HCT116 (cell line): Measurements from ENCODE around the gene DNAJC9. TPM values are rescaled to one million over a fixed set of nuclear protein-coding genes. Genes with fewer than 3 reads are reported as not detected.

ENCODE experiments used
- ATAC-seq: fragments of 200-7000 bp; cut with Tn5 transposase; 2 replicates; pipeline ENCODE4 v1.9.1; 2020; ENCODE audit warnings: mild to moderate bottlenecking, moderate library complexity
- BruUV-seq: library from RNA; stranded (reverse); fragments of 400-500 nt; replicated peaks from 2 replicates; lab custom pipeline; 2021; lab: Mats Ljungman, UMichigan
- CTCF ChIA-PET: fragments of 300-600 bp; sonication (Branson Sonifier 250); formaldehyde crosslinking; loops from one replicate; lab custom pipeline; 2021; ENCODE audit warnings: antibody characterized with exemption; lab: Charles Lee
- POLR2A ChIA-PET: fragments of 300-600, 350-600 bp; sonication (Branson Sonifier 250); formaldehyde crosslinking; loops from one replicate; lab custom pipeline; 2021; ENCODE audit warnings: antibody characterized with exemption; lab: Charles Lee
- RAD21 ChIA-PET, 2 experiments: fragments of 300-600 bp; sonication (Branson Sonifier 250); formaldehyde crosslinking; loops; one replicate each; lab custom pipeline; 2023; ENCODE audit warnings: low total read pairs in 2 of 2; ENCODE audit not compliant: uncharacterized antibody in 2 of 2, unreplicated experiment in 2 of 2, low non-redundant PET in 1 of 2; lab: Charles Lee
- DNase-seq: peaks from one replicate; pipeline ENCODE4 v3.0.0-alpha.2; 2010; ENCODE audit warnings: low read depth, low spot score
- H2AFZ ChIP-seq: fragments of 200-600 bp; shearing (Covaris generic), sonication (generic); 2 replicates; pipeline ENCODE4 v1.6.1; 2017; ENCODE audit warnings: low read depth, mixed run types, mixed read lengths, antibody characterized with exemption, low read length; ENCODE audit not compliant: poor library complexity, severe bottlenecking
- H3K27ac ChIP-seq: 2 replicates; pipeline ENCODE4 v1.5.1; 2012; ENCODE audit warnings: low read depth, low read length
- H3K27me3 ChIP-seq: fragments of 200-600 bp; sonication (generic); 2 replicates; pipeline ENCODE4 v1.6.1; 2016; ENCODE audit warnings: mixed run types, low read length, mixed read lengths; ENCODE audit not compliant: insufficient read depth
- H3K36me3 ChIP-seq, 2 experiments: fragments of 200-500 bp in 1 of 2; fragments of 200-600 bp in 1 of 2; sonication (Bioruptor generic) in 1 of 2; sonication (generic) in 1 of 2; 2 replicates each; pipeline versions ENCODE4 v1.5.1 to v1.6.1; 2014 to 2016; ENCODE audit warnings: low read length in 2 of 2, inconsistent platforms in 1 of 2, mixed read lengths in 1 of 2, mixed run types in 1 of 2; ENCODE audit not compliant: insufficient read depth in 2 of 2, control insufficient read depth in 1 of 2
- H3K4me1 ChIP-seq, 2 experiments: fragments of 200-600 bp in 1 of 2; sonication (generic) in 1 of 2; 2 replicates each; pipeline versions ENCODE4 v1.5.1 to v1.6.1; 2012 to 2017; ENCODE audit warnings: low read length in 2 of 2, inconsistent platforms in 1 of 2, mild to moderate bottlenecking in 1 of 2, mixed read lengths in 1 of 2, mixed run types in 1 of 2, moderate library complexity in 1 of 2; ENCODE audit not compliant: insufficient read depth in 2 of 2, control insufficient read depth in 1 of 2
- H3K4me2 ChIP-seq: fragments of 200-600 bp; sonication (generic); 2 replicates; pipeline ENCODE4 v1.6.1; 2017; ENCODE audit warnings: mixed run types, low read length, mixed read lengths
- H3K4me3 ChIP-seq, 2 experiments: fragments of 200-600 bp in 1 of 2; sonication (generic) in 1 of 2; replicated peaks in 1 of 2; 2 replicates each; pipeline ENCODE4 v1.5.1; 2011 to 2016; ENCODE audit warnings: low read length in 2 of 2, control low read depth in 1 of 2, low read depth in 1 of 2, mild to moderate bottlenecking in 1 of 2, mixed read lengths in 1 of 2, mixed run types in 1 of 2
- H3K79me2 ChIP-seq: fragments of 200-600 bp; sonication (generic); 2 replicates; pipeline ENCODE4 v1.6.1; 2017; ENCODE audit warnings: mild to moderate bottlenecking, mixed run types, low read length, moderate library complexity, mixed read lengths; ENCODE audit not compliant: insufficient read depth
- H3K9ac ChIP-seq: fragments of 200-600 bp; sonication (generic); 2 replicates; pipeline ENCODE4 v1.6.1; 2016; ENCODE audit warnings: low read length, mixed read lengths
- H3K9me2 ChIP-seq: fragments of 200-600 bp; sonication (generic), shearing (Covaris generic); 2 replicates; pipeline ENCODE4 v1.6.1; 2017; ENCODE audit warnings: mixed run types, mild to moderate bottlenecking, moderate library complexity; ENCODE audit not compliant: insufficient read depth
- H3K9me3 ChIP-seq, 2 experiments: fragments of 200-500 bp in 1 of 2; fragments of 200-600 bp in 1 of 2; sonication (Bioruptor generic) in 1 of 2; sonication (generic) in 1 of 2; 2 replicates each; pipeline ENCODE4 v1.6.1; 2014 to 2017; ENCODE audit warnings: low read length in 2 of 2, mixed read lengths in 2 of 2, inconsistent platforms in 1 of 2, low read depth in 1 of 2, mild to moderate bottlenecking in 1 of 2, mixed run types in 1 of 2, moderate library complexity in 1 of 2; ENCODE audit not compliant: control insufficient read depth in 1 of 2, insufficient read depth in 1 of 2
- H4K20me1 ChIP-seq: fragments of 200-600 bp; sonication (generic), shearing (Covaris generic); 2 replicates; pipeline ENCODE4 v1.6.1; 2017; ENCODE audit warnings: mixed run types, mild to moderate bottlenecking, moderate library complexity; ENCODE audit not compliant: insufficient read depth
- ATF3 ChIP-seq: IDR thresholded peaks from 2 replicates; pipeline ENCODE4 v1.6.1; 2012
- CBX3 ChIP-seq: IDR thresholded peaks from 2 replicates; pipeline ENCODE4 v1.6.1; 2012; ENCODE audit warnings: low read depth
- CEBPB ChIP-seq: IDR thresholded peaks from 2 replicates; pipeline ENCODE4 v1.6.1; 2012; ENCODE audit warnings: low read depth
- EGR1 ChIP-seq: IDR thresholded peaks from 2 replicates; pipeline ENCODE4 v1.6.1; 2012; ENCODE audit warnings: low read depth
- ELF1 ChIP-seq: IDR thresholded peaks from 2 replicates; pipeline ENCODE4 v1.6.1; 2012; ENCODE audit warnings: low read depth, borderline replicate concordance
- EZH2 ChIP-seq: fragments of 200-600 bp; sonication (generic); IDR thresholded peaks from 2 replicates; pipeline ENCODE4 v1.6.1; 2017; ENCODE audit warnings: antibody characterized with exemption, mixed run types
- EZH2phosphoT487 ChIP-seq: fragments of 200-600 bp; IDR thresholded peaks from 2 replicates; pipeline ENCODE4 v1.6.1; 2018; ENCODE audit warnings: antibody characterized with exemption, borderline replicate concordance
- FOSL1 ChIP-seq: IDR thresholded peaks from 2 replicates; pipeline ENCODE4 v1.6.1; 2012; ENCODE audit warnings: low read depth
- JUND ChIP-seq: IDR thresholded peaks from 2 replicates; pipeline ENCODE4 v1.6.1; 2012
- POLR2A ChIP-seq: IDR thresholded peaks from 2 replicates; pipeline ENCODE4 v1.7.0; 2011; ENCODE audit warnings: borderline replicate concordance; ENCODE audit not compliant: insufficient read depth, insufficient read length; ENCODE audit errors: extremely low read depth
- POLR2AphosphoS5 ChIP-seq: IDR thresholded peaks from 2 replicates; pipeline ENCODE4 v1.6.1; 2011; ENCODE audit warnings: mild to moderate bottlenecking, low read depth, low read length, moderate library complexity
- RAD21 ChIP-seq: IDR thresholded peaks from 2 replicates; pipeline ENCODE4 v1.6.1; 2012; ENCODE audit warnings: low read depth, mild to moderate bottlenecking
- SIN3A ChIP-seq: IDR thresholded peaks from 2 replicates; pipeline ENCODE4 v1.6.1; 2012; ENCODE audit warnings: low read depth
- SP1 ChIP-seq: IDR thresholded peaks from 2 replicates; pipeline ENCODE4 v1.6.1; 2012; ENCODE audit warnings: low read depth
- SRF ChIP-seq: IDR thresholded peaks from 2 replicates; pipeline ENCODE4 v1.6.1; 2012; ENCODE audit warnings: low read depth
- TCF7L2 ChIP-seq: IDR thresholded peaks from 2 replicates; pipeline ENCODE4 v1.7.0; 2011; ENCODE audit warnings: borderline replicate concordance, inconsistent platforms; ENCODE audit not compliant: insufficient read depth, insufficient read length; ENCODE audit errors: extremely low read depth
- YY1 ChIP-seq: IDR thresholded peaks from 2 replicates; pipeline ENCODE4 v1.6.1; 2011; ENCODE audit warnings: low read length, low read depth, moderate library complexity, mild to moderate bottlenecking; ENCODE audit not compliant: insufficient replicate concordance; ENCODE audit errors: extremely low read depth
- ZFX ChIP-seq: fragments of 450-650 bp; IDR thresholded peaks from 2 replicates; pipeline ENCODE4 v1.6.1; 2017
- ZNF274 ChIP-seq: fragments of 200-500 bp; sonication (Bioruptor generic); IDR thresholded peaks from 2 replicates; pipeline ENCODE4 v1.6.1; 2014; ENCODE audit warnings: mild to moderate bottlenecking, low read depth, low read length, inconsistent platforms
- intact Hi-C: fragments of 100-400 bp; cut with micrococcal nuclease; formaldehyde crosslinking; loops from 2 replicates; pipeline ENCODE4 v1.10.0; 2022
- total RNA-seq: library from RNA; stranded (reverse); gene quantifications from one replicate; pipeline ENCODE4 v1.2.1, GENCODE V29; 2021; ENCODE audit not compliant: unreplicated experiment
- TF ChIP-seq, protein P1 (sequence below), 3 experiments: fragments of 200-600 bp in 1 of 3; sonication (generic) in 1 of 3; IDR thresholded peaks in 2 of 3; conservative IDR thresholded peaks in 1 of 3; 2 replicates each; pipeline ENCODE4 v1.5.1; 2012 to 2017; ENCODE audit warnings: low read depth in 2 of 3, low read length in 2 of 3, antibody characterized with exemption in 1 of 3, borderline replicate concordance in 1 of 3, control low read depth in 1 of 3, mild to moderate bottlenecking in 1 of 3, mixed read lengths in 1 of 3, mixed run types in 1 of 3, moderate library complexity in 1 of 3; ENCODE audit not compliant: insufficient read depth in 1 of 3
- TF ChIP-seq, protein P2 (sequence below): IDR thresholded peaks from 2 replicates; pipeline ENCODE4 v1.6.1; 2012
- TF ChIP-seq, protein P3 (sequence below): IDR thresholded peaks from 2 replicates; pipeline ENCODE4 v1.6.1; 2011; ENCODE audit warnings: mild to moderate bottlenecking, low read length, moderate library complexity; ENCODE audit not compliant: insufficient replicate concordance; ENCODE audit errors: extremely low read depth

Gene DNAJC9
- total RNA-seq, 1 experiment from 2014 or later: 40.3 TPM

DNA sequence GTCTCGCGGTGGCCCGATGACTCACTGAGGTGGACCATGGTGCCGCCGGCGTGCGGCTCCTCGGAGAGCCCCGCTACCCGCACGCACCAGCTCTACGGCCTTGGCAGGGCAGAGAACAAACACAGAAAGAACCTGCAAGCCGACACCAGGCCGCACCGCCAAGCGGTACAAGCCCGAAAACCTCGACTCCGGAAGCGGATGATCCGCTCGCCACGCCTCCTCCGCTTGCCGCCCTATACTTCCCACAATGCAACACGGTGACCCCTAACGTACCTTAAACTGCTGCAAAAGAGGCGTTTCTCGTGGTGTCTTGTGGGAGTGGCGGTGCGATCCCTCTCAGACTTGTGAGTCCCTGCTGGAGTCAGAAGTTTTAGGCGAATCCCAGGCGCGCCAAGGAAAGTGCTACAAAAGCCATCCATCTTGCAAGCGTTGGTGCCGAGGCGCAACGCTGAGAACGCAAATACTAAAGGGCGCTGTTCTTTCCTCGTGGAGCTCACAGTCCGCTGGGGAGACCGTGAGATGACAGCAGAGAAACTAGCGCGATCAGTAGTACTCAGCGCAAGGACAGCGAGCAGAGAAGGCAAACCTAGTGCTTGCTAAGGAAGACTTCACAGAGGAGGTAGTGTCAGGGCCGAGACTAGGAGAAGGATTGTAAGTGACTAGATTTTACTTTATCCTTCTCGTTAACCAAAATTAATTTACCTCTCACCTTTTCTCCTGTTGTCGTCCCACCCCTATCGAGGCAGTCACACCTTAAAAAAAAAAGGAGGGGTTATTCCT is 5.6 kb upstream of the DNAJC9 start, which contains the start of gene MRPS16:
Gene MRPS16 (minus strand): TSS at position 200 of the 780 bp plus-strand sequence. CDS start 162 bp downstream, at position 38.
- Histone ChIP-seq H3K4me2 (peak within 1 kb of the TSS; percentile 88), H3K9me3 (no peaks in the 10 kb centered on the region), H3K4me1 (peaks cover 17 to 39% of the 10 kb centered on the region in 2 experiments), H3K27ac (peak within 1 kb of the TSS; percentile 69), H4K20me1 (no peaks in the 10 kb centered on the region), H3K9ac (peak within 1 kb of the TSS; percentile 94), H2AFZ (no peak within 1 kb of the TSS), H3K4me3 (peak within 1 kb of the TSS; percentile 83 to 100), H3K9me2 (no peaks in the 10 kb centered on the region), H3K79me2 (peaks cover 60% of the 10 kb centered on the region), H3K36me3 (peaks cover 2 to 17% of the 10 kb centered on the region in 2 experiments), H3K27me3 (no peaks in the 10 kb centered on the region)
- ATAC-seq: peak; percentile 79
- BruUV-seq: TSS peak; percentile 84
- CTCF ChIA-PET: interaction anchor here (1.4 kb wide), 1 partner anchor 11 kb away, joined by 3 read pairs; no protein-coding TSS in a partner anchor
- DNase-seq: peak; percentile 93
- POLR2A ChIA-PET: interaction anchor here (0.6 to 3.5 kb wide), 4 partner anchors 9 to 30 kb away, joined by 3 to 16 read pairs (median 8); no protein-coding TSS in a partner anchor
- intact Hi-C loops: no loop called here
- RAD21 ChIA-PET: no interaction called here
- TF ChIP-seq FOSL1 (no peak; the same call in none of the 2 replicates), ELF1 (peak; percentile 75), YY1 (peak; percentile 74), TCF7L2 (no peak), SIN3A (peak; percentile 97), ZNF274 (no peak), EGR1 (0 out of 2 replicates have a peak, but pooled peaks have one; percentile 22), EZH2 (no peak), ZFX (peak; percentile 89), POLR2AphosphoS5 (peak; percentile 97), POLR2A (peak; percentile 95), RAD21 (no peak), EZH2phosphoT487 (no peak), SP1 (peak; percentile 91), CEBPB (no peak), ATF3 (no peak), SRF (no peak), JUND (peak; percentile 15; the same call in 1 of the 2 replicates), CBX3 (peak; percentile 34; the same call in 1 of the 2 replicates)
- TF ChIP-seq, protein P1, sequence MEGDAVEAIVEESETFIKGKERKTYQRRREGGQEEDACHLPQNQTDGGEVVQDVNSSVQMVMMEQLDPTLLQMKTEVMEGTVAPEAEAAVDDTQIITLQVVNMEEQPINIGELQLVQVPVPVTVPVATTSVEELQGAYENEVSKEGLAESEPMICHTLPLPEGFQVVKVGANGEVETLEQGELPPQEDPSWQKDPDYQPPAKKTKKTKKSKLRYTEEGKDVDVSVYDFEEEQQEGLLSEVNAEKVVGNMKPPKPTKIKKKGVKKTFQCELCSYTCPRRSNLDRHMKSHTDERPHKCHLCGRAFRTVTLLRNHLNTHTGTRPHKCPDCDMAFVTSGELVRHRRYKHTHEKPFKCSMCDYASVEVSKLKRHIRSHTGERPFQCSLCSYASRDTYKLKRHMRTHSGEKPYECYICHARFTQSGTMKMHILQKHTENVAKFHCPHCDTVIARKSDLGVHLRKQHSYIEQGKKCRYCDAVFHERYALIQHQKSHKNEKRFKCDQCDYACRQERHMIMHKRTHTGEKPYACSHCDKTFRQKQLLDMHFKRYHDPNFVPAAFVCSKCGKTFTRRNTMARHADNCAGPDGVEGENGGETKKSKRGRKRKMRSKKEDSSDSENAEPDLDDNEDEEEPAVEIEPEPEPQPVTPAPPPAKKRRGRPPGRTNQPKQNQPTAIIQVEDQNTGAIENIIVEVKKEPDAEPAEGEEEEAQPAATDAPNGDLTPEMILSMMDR (IDR thresholded peaks at IDR 0.05 in 2 of 3, conservative IDR thresholded peaks at IDR 0.05 in 1 of 3; ENCODE audit: borderline replicate concordance in 1 of 3, insufficient read depth in 1 of 3, low read depth in 2 of 3, low read length in 2 of 3): no peak
- TF ChIP-seq, protein P2, sequence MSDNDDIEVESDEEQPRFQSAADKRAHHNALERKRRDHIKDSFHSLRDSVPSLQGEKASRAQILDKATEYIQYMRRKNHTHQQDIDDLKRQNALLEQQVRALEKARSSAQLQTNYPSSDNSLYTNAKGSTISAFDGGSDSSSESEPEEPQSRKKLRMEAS: peak; percentile 91
- TF ChIP-seq, protein P3, sequence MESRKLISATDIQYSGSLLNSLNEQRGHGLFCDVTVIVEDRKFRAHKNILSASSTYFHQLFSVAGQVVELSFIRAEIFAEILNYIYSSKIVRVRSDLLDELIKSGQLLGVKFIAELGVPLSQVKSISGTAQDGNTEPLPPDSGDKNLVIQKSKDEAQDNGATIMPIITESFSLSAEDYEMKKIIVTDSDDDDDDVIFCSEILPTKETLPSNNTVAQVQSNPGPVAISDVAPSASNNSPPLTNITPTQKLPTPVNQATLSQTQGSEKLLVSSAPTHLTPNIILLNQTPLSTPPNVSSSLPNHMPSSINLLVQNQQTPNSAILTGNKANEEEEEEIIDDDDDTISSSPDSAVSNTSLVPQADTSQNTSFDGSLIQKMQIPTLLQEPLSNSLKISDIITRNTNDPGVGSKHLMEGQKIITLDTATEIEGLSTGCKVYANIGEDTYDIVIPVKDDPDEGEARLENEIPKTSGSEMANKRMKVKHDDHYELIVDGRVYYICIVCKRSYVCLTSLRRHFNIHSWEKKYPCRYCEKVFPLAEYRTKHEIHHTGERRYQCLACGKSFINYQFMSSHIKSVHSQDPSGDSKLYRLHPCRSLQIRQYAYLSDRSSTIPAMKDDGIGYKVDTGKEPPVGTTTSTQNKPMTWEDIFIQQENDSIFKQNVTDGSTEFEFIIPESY: peak; percentile 72
